Measurements from ENCODE around the gene CRABP2.

Gene CRABP2

DNA sequence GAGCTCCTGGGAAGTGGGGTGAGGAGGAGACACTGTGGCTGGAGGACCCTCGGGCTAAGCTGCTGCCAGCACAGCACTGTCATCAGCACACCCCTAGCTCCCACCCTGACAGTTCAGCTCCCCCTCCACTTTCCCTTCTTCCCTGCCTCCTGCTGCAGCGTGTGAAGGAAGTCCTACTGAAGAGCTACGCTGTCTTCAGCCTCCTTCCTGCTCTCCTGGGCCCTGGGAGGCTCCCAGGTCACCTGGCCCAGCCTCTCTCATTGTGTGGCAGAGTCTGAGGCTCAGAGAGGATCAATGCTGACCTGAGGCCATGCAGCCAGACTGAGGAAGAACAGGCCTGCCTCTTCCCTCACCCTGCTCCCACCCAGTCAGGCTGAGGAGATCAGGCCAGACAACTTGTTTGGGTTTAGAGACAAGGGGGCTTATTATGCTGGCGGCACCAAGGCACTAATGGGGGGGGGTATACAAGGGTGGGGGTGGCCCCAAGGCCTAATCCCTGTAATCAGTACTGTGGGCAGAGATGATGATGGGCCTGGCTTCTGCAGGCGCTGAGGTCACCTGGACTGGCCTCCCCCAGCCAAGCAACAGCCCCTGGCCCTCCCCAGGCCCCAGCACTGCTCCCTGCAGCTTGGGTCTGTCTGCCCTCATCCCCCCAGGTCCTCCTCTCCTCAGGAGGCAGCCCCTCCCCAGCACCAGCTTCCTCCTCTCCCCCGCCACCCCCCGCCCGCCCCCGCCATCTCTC is 37.2 kb downstream of the CRABP2 start:
- DNase-seq (ENCODE audit: low spot score): no peak

DNA sequence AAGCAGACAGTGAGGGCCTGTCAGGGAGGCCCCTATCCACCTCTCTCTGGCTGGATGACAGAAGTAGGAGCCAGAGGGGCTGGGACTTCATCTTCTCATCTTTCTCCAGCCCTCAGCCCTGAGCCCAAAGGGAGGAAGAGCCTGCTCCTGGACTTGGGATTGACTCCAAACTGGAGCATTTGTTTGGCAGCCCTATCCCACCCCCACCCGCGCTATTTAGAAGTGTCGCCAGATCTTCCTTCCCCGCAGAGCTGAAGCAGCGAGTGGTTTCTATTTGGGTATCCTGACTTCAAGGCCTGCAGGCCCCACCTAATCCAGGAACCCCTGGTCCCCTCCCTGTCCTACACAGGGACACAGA is 37.8 kb downstream of the CRABP2 start:
- no peak for DNase-seq (ENCODE audit: low spot score)

DNA sequence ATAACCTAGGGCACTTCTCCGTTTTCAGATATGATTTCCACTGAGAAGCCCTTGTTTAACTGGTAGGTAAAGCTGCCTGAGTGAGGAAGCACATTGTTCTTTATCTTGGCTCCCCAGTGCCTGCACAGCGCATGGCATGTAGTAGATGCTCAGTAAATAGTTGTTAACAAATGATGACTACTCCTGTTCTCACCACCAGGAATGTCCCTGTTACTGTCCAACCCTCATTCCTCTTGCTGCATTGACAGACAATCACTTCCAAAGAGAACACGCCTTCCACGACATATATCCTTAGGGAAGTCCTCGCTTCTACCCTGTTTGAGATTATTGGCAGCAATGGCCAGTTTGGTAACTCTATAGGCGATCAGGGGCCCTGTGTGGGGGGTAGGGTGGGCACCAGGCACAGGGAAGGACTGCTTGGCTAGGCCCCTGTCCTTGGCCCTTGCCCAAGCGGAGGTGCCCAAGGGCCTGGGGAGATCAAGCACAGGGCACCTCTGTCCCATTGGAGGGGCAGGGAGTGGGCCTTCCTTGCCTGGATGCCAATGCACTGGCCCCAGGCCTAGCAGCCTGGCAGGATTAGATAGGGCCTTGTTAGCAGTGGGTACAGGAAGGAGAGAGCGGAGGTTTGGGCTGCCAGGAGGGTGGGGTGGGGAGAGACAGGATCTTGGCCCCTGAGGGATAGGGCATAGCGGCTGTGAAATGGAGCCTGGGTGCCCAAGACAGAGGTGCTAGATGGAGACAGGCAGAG is 38.3 kb downstream of the CRABP2 start:
- DNase-seq (ENCODE audit: low spot score): peak; percentile 48

DNA sequence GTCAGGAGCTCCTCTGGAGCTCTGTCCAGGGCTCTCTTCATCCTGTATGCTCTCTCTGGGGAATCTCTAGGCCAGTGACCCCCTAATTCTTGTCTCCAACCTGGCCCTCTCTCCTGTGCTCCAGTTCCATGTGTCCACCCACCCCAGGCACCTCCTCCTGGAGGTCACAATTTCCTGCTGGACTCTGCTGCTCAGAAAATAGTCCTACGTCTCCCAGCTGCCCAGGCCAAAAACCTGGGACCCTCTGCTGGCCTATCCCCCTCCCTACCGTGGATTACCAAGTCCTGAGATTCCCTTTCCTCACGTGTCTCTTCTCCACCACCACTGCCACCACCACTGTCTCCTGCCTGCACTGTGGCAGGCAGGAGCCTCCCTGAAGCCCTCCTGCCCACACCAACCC is 39.8 kb downstream of the CRABP2 start:
- DNase-seq (ENCODE audit: low spot score): no peak

DNA sequence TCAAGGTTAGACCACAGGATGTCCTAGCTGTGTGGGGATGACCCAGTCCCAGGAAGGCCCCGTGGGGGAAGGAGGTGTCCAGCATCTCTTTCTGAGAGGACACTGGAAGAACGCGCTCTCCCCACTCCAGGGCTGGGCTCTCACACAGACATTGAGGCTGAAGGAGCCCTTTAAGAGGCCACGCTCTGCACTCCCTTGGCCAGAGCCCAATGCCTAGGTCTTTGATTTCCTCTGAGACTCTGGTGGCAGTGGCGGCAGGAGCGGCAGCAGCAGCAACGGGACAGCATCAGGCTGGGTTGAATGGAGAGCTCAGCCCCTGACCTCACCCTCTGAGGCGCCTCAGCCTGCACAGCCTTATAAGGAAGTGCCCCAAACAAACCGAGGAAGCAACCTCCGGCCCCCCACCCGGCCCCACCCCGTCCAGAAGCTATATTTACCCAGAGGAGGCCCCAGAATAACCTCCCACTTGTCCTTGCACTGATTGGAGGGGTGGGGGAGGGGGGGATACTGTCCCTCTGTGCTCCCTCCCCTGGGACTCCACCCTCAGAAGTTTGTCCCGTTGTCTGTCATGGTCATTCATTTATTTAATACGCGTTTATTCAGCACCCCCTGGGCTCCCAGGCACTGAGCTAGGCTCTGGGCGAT is 40.5 kb downstream of the CRABP2 start:
- peak; percentile 76 for DNase-seq (ENCODE audit: low spot score)

DNA sequence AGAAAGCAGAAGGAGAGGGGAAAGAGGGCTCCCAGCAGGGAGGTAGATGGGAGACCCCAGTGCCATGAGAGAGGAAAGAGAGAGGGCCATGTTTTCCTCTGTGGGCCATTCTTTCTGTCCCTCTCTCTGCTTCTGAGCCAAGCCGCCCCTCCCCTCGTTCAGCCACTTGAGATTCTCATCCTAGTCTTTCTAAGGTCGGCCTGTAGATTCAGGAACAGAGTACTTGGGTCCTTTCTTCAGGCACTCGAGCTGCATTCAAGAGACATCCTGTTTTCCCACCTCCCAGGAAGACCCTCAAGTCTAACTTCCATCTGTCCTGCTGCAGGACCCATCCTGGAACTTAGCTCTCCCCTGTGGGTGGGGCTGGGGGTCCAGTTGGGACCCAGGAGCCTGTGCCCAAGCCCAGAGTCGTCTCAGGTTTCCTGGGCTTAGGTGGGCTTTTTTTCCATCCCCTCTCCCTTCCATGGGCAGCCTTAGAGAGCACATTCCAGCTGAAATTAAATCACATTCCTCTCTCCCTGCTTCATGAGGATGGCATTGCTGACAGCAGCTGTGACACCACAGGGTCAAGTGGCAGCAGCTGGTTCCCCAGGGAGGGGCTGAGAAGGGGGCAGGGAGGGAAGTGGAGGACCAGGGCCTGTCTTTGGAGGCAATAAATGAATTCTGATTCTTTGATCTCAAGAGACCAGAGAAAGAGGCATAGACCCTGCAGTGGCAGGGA is 41.2 kb downstream of the CRABP2 start:
- no peak for DNase-seq (ENCODE audit: low spot score)

DNA sequence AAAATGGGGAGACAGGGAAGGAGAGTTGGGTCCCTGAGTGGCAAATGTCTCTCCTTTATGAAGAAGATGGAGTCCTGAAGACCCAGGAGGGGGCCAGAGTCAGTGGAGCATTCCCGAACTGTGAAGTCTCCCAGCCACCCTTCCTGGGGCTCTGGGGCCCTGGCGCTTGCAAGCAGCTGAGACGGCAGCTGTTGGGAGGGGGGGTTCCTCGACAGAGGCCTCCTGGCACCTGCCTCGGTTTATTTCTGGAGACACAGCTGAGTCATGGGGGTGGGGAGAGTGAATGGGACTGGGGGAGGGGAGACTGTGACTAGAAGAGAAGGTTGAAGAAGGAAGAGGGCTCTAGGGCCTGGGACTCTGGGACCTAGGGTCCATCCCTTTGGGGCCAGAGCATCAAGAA is 42.2 kb downstream of the CRABP2 start:
- no peak for DNase-seq (ENCODE audit: low spot score)

DNA sequence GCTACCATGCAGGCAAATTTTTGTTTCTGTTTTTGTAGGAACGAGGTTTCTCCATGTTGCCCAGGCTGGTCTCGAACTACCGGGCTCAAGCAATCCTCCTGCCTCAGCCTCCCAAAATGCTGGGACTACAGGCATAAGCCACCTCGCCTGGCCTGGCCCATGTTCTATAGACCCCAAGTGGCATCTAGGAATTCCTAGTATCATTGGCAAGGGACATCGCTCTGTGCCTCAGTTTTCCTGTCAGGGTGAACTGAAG is 42.7 kb downstream of the CRABP2 start:
- DNase-seq (ENCODE audit: low spot score): no peak

DNA sequence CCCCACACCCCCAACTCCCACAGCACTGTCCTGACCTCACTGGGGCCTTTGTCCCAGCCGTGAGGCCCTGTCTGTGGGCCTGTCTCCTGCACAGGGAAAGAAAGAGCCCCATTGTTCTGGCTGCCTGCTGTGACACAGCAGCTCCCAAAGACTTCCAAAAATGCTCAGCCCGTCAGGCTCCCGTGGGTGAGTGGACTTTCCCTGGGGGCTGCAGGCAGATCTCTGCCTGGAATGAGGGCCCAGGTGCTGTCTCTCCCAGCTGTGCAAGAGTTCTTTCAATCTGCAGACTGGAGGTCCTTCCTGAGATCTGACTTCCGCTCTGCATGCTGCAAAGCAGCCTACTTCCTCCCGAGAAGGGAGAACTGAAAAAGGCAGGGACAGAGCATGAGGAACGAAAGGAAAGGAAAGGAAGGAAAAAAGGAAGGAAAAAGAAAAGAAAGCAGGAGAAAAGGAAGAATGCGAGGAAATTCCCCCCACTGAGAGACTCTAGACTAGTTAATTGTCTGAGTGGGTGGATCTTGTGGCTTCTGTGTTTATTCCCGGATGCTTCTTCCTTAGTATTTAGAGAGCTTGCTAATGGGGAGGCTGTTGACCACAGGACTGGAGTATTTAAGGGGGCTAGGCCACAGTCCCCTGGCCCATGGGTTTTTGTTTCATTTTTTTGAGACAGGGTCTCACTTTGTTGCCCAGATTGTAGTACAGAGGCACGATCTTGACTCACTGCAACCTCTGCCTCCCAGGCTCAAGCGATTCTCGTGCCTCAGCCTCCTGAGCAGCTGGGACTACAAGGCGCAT is 43.2 kb downstream of the CRABP2 start:
- DNase-seq (ENCODE audit: low spot score): peak; percentile 52

DNA sequence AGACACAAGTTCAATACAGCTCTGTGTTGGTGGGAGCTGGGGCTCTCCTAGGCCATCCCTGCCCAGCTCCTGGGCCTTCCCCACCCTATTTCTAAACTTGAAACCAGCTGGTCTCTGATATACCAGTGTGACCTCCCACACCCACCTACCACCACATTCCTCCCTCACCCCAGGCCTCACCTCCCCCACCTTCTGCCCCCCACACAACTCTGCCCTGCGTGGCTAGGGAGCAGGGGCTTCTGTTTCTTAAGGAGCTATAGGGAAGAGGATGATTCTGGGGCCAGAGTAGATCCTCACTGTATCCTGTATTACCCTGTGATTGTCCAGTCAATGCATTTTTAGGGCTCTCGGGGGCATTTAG is 44.7 kb downstream of the CRABP2 start:
- DNase-seq (ENCODE audit: low spot score): no peak

DNA sequence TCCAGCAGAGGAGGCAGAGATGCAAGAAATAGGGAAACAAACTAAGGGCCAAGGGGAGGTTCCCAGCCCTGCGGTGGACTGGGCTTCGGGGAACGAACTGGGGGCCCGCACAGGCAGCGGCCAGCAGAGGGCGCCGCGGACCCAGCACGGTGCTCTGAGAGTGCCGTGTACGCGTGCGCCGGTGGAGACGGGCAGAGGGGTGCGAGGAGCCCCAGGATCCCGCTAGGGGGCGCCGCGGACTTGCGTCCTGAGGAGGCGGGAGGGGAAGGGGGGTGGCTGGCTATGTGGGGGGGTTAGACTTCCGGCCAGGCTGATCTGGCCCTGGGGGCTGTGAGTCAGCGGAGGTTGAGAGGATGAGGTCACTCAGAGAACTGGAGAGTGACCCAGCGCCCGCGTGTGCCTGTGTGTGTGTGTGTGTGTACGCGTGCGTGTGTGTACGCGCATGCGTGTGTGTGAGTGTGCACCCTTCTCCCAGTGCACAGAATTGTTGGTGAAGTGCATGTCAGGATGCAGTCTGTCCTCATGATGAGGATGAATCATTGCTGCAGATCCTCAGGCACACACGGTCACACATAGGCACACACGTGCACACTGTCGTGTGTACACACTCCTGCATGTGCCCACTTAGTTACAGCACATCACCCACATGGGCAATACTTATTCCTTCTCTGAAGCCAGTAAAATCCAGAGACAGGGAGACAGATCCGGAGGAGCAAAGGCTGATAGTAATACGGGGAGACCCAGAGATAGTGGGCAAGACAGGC is 45.2 kb downstream of the CRABP2 start:
- DNase-seq (ENCODE audit: low spot score): peak; percentile 96

DNA sequence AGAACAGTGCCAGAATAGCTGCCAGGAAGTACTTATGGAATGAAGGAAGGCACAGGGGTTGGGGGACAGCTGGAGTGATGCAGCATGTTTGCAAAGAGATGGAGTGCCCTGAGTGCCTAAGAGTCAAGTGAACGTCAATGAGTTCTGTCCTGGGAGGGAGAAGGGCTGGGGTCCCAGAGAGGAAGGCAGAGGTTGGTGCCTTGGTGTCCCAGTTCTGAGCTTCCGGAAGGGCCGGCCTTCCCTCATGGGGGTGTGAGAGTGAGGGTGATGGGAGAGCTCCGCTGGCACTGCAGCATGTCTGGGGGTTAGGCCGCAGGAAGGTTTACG is 45.8 kb downstream of the CRABP2 start:
- DNase-seq (ENCODE audit: low spot score): no peak

DNA sequence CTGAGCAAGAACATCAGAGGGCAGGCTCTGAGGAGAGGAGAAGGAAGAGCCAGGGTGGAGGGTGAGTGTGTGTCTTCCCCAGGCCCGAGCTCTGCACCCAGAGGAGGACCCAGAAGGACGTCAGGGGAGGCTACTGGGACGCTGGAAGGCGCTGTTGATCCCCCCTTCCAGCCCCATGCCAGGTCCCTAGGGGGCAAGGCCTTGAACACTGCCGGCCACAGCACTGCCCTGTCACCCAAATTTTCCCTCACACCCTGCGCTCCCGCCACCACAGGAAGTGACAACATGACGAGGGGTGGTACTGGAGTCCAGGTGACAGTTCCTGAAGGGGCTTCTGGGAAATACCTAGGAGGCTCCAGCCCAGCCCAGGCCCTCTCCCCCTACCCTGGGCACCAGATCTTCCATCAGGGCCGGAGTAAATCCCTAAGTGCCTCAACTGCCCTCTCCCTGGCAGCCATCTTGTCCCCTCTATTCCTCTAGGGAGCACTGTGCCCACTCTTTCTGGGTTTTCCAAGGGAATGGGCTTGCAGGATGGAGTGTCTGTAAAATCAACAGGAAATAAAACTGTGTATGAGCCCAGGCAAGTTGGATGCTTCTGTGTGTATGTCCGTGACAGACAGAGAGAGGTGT is 46.3 kb downstream of the CRABP2 start:
- DNase-seq (ENCODE audit: low spot score): no peak

DNA sequence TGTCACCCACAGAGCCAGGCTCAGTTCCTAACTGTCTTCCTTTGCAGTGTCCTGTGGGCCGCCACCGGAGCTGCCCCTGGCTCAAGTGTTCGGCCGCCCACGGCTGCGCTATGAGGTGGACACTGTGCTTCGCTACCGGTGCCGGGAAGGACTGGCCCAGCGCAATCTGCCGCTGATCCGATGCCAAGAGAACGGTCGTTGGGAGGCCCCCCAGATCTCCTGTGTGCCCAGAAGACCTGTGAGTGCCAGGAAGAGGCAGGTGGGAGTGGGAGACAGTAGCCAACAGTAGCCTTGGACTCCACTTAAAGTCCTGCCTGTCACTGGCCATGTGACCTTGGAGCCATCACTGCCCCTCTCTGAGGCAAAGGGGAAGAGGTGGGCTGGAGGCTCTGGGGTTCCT is 46.9 kb downstream of the CRABP2 start:
- no peak for DNase-seq (ENCODE audit: low spot score)

DNA sequence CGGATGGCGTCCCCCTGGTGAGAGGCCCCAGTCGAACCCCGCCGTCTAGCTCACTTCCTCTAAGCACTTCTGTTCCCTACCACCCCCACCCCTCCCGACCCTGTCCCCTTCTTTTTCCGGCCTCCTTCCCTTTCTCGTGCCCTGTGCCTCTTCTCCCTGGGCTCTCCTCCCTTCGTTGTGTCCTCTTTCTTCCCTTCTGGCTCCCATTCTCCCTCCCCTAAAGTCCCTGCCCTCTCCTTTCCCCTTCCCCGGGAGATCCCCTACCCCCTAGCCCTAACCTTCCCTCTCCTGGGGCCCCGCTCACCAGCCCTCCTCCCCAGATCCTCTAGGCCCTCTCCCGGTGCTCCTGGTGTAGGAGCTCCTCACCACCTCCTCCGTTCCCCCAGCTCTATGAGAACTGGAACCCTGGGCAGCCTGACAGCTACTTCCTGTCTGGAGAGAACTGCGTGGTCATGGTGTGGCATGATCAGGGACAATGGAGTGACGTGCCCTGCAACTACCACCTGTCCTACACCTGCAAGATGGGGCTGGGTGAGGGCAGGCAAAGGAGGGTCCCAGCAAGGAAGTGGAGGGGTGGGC is 47.6 kb downstream of the CRABP2 start:
- DNase-seq (ENCODE audit: low spot score): no peak

DNA sequence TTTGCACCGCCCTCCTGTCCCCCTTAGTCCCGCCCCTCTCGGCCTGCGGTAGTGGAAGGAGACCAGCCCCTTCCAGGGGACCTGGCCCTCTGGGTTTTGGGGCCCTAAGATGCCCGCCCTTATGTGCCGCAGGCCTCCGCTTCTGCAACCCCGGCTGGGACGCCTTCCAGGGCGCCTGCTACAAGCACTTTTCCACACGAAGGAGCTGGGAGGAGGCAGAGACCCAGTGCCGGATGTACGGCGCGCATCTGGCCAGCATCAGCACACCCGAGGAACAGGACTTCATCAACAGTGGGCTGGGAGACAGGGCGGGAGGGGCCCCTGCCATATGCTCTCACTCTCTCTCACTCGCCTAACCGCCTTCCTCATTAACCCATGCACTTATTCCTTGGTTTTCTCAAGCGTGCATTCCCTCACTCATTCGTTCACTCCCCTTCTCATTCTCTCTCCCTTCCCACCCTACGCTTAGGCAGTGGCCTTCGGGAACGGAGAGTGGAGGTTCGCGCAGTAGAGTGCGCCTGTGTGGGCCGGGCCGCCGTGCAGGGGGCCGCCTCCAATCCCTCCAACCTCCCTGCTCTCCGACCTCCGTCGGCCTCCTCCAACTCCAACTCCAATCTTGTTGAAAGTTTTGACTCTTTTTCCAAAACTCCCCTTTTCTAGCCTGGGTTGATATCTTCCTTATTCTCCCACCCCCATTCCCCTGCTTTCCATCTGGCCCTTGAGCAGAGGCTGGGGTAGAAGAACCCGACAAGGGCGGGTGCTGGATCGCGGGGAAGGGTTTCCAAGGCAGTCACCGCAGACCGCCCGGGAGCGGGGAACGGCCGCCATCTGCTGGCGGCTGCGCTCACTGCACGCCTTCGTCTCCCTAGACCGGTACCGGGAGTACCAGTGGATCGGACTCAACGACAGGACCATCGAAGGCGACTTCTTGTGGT is 48.3 kb downstream of the CRABP2 start:
- DNase-seq (ENCODE audit: low spot score): peak; percentile 68

DNA sequence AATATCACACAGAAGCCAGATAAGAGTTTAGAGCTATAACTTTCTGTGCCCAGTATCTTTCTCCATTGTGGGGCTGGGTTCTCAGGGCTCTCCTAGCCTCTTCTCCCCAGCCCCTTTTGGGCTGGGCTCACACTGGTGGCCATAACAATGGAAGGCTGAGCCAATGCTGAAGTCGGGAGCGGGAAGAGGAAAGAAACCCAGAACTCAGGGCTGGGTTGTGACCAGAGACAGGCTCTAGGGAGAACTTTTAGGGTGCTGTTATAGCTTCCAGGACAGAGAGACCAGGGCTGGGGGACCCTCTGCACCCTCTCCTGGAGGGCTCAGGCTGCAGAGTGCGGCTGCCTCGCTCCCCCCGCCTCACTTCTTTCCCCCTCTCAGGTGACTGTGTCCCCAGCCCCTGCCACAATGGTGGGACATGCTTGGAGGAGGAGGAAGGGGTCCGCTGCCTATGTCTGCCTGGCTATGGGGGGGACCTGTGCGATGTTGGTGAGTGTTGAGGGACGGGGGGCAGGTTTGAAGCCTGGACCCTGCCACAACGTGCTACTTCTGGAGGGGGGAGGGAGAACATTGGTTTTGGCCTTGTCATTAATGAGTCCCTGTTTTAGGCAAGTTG is 49.4 kb downstream of the CRABP2 start:
- DNase-seq (ENCODE audit: low spot score): no peak

DNA sequence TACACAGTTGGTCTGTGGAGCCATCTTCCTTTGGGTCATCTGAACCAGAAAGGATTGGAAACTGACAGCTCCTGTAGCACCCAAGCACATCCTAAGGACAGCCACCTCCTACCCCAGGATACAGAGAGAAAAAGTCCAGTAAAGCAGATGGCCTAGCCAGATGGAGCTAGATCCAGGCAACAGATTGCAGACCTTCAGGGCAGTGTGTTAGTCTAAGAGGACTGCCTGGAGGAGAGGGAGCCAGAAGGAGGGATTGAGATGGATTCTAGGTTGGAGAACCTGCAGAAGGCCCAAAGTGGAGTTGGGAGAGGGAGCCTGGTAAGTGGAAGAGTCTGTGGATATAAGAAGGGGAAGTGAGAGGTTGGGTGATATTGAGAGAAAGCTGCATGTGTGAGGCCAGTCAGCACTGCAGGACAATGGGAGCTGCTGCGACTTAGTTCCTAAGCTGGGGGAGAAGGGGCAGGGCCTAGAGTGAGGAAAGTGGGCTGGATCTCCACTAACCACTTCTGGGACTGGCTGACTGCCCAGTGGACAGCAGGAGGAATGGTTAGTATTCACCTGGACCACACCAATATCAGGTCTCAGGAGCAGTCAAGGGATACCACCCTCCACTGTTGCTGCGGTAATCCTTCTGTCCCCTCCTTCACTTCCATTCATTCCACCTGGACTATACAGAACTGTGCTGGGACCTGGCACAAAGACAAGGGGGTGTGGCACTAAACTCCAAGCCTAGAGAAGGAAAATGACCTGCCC is 50.1 kb downstream of the CRABP2 start:
- no peak for DNase-seq (ENCODE audit: low spot score)

Measured in kidney capillary endothelial cell (primary cell).